Stimulated activated CD4-positive, alpha-beta T cell treated with anti-CD3 and anti-CD28 coated beads, Interleukin-4, amount 100 ng/mL, for 4 hours (primary cell): ENCODE measurements around the gene SOX8.
"Not testable (repeated sequence)": the region's sequence is repeated elsewhere in the genome, so short reads cannot be mapped to it uniquely, and the experiment has no call there.

ENCODE experiments used
- DNase-seq, 2 experiments: peaks; one replicate each; pipeline ENCODE4 v3.0.0-alpha.2; 2020

SOX8 gene

DNA sequence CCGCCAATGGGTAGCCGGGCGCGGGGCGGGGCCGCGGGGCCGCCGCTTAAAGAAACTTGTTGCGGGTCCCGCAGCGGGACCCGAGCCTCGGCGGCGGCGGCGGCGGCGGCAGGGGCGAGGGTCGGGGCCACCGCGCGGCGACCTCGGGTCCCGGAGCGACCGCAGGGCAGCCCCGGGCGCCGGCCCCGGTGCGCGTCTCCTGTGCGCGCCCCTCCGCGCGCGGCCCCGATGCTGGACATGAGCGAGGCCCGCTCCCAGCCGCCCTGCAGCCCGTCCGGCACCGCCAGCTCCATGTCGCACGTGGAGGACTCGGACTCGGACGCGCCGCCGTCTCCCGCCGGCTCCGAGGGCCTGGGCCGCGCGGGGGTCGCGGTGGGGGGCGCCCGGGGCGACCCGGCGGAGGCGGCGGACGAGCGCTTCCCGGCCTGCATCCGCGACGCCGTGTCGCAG lies at the start of gene SOX8:
Gene SOX8, plus strand, starts transcription at position 76 of the 450 bp plus-strand sequence. Its CDS starts 153 bp downstream, at position 229.
- DNase-seq = no peak

- no peak for DNase-seq
Observed at GRCh38 chr16:932831-933330, 48.7 kb upstream of the SOX8 start.

- DNase-seq = no peak
Observed at GRCh38 chr16:933581-933980, 48.0 kb upstream of the SOX8 start.

GRCh38 chr16:934178-934577 lies 47.4 kb upstream of the SOX8 start:
- no peak for DNase-seq

GRCh38 chr16:935684-936083 lies 45.9 kb upstream of the SOX8 start:
- peak in 1 of 2 experiments; percentile 15 for DNase-seq

GRCh38 chr16:937311-937710 lies 44.3 kb upstream of the SOX8 start:
- no peak for DNase-seq

- DNase-seq = no peak
Observed at GRCh38 chr16:937723-938122, 43.8 kb upstream of the SOX8 start.

DNA sequence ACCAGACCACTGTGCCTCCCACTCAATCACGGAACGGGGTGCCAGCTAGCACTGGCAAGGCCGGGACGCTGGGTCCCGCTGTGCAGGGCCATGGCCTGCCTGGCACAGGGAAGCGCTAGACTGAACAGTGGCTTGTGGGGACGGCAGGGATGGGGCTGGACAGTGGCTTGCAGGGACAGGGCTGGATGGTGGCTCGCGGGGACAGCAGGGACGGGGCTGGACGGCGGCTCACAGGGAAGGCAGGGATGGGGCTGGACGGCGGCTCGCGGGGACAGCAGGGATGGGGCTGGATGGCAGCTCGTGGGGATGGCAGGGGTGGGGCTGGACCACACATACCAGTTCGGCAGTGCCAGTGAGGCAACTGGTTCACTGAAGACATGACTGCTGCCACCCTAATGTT lies 43.4 kb upstream of the SOX8 start:
- no peak for DNase-seq

DNA sequence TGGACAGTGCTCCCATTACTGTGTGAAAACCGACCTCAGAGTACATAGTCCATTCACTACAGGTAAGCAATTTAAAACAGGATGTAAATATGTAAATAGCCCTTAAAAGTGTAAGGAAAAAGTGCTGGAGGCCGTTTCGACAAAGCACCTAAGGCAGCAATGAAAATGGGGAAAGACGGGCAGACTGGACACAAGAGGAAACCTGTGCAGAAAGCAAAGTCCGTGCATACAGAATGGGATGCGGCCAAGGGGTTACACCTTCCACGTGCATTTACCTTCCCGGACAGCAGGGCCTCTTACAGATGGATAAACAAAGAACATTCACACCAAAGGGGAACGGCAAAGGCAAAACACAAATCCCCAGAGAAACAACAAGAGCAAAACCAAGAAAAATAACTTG lies 42.8 kb upstream of the SOX8 start:
- DNase-seq = no peak

DNA sequence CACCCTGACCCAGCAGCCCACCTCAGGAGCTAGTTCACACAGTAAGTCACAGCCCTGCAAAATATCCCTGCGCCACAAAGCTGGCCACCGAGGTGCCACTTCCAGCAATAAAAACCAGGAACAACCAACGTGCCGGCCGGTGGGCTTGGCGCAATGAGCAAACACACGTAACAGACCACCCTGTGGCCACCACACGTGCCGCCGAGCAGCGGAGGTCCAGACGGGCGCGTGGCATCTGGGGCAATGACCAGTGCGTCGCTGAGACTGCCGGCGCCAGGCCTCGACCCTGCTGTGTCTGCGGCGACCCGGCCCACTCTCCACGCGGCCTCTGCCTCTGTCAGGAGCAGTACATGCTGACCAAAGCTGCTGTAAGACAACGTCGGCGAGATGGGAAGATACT lies 42.3 kb upstream of the SOX8 start:
- no peak for DNase-seq

GRCh38 chr16:939941-940340 lies 41.6 kb upstream of the SOX8 start:
- no peak for DNase-seq

- DNase-seq = no peak
Observed at GRCh38 chr16:942436-943060, 39.0 kb upstream of the SOX8 start.

GRCh38 chr16:943971-944370 lies 37.6 kb upstream of the SOX8 start:
- no peak for DNase-seq

DNA sequence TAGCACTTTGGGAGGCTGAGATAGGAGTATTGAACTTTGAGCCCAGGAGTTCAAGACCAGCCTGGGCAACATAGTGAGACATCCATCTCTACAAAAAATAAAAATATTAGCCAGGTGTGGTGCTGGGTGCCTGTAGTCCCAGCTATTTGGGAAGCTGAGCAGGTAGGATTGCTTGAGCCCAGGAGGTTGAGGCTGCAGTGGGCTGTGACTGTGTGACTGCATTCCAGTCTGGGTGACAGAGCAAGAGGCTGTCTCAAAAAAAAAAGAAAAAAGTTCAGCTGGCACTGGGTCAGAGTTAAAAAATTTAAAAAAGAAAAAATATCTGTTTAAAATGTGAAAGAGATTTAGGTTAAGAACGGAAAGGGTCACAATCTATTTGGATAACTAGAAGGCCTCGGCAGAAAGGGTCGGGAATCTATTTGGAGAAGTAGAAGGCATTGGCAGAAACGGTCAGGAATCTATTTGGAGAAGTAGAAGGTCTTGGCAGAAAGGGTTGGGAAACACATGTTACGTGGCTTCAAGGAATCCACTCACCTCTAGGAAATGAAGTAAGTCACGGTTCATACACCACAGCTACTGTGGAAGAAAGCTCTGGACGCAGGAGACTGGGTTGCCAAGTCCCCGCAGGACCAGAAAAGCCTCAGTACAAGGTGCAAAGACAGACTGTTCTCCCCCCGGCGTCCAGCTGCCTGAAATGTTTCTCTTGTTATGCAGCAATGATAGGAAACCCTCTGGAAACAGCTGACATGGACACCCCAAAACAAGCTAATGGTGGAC lies 36.1 kb upstream of the SOX8 start:
- no peak for DNase-seq

DNA sequence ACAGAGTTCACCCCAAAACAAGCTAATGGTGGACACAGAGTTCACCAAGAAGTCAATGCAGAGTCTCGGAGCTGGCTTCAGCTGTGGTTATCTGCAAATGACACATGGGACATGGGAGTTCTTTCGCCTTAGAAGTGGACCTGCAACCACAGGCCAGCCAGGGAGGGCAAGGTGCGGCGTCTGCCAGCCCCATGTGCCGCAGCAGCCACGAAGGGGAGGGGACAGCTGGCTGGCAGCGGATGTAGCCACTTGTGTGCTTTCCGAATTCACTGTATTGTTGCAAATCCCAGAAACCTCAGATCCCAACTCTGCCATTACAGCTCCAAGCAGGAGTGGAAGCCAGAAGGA lies 35.5 kb upstream of the SOX8 start:
- DNase-seq = no peak

DNA sequence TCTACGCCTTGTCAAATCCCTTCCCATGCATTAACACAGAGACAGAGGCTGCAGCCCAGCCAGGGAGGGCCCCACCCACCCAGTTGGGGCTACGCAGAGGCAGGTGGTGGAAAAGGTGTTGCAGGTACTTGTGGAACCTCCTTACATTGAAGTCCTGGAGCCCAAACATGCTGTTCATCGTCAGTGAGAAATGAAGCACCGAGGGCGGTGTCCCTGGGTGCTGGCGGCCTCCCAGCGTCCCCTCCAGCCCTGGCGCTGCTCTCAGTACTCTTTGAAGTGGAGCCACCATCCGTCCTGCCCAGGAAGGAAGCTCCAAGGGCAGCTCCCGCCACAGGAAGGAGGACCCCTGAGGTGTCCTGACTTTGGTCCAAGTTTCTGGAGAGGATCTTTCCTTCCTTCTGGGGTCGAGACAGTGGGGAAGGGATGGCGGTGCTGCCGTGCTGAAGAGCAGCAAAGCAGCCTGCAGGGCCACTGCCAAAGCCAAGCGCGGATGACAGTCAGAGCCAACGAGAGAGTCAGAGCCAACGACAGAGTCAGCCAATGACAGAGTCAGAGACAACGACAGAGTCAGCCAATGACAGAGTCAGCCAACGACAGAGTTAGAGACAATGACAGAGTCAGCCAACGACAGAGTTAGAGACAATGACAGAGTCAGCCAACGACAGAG lies 34.2 kb upstream of the SOX8 start:
- DNase-seq = no peak

- not testable (repeated sequence) for DNase-seq
Observed at GRCh38 chr16:947922-948303, 33.7 kb upstream of the SOX8 start.

- DNase-seq = not testable (repeated sequence)
Observed at GRCh38 chr16:948767-949166, 32.8 kb upstream of the SOX8 start.

DNA sequence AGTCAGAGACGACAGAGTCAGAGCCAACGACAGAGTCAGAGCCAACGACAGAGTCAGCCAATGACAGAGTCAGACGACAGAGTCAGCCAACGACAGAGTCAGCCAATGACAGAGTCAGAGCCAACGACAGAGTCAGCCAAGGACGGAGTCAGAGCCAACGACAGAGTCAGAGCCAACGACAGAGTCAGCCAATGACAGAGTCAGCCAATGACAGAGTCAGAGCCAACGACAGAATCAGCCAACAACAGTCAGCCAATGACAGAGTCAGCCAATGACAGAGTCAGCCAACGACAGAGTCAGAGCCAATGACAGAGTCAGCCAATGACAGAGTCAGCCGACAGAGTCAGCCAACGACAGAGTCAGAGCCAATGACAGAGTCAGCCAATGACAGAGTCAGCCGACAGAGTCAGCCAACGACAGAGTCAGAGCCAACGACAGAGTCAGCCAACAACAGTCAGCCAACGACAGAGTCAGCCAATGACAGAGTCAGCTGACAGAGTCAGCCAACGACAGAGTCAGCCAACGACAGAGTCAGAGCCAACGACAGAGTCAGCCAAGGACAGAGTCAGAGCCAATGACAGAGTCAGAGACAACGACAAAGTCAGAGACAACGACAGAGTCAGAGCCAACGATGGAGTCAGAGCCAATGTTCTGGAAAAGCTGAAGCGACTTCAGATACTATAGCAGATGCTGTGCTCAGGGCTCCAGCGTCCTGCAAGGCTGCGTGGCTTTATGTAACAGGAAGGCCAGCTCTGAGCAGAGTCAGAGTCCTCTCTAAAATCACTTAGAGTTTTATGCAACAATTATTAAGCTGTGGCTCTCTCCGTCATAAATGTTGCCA lies 30.6 kb upstream of the SOX8 start:
- not testable (repeated sequence) for DNase-seq

GRCh38 chr16:951660-952301 lies 29.8 kb upstream of the SOX8 start:
- no peak for DNase-seq

DNA sequence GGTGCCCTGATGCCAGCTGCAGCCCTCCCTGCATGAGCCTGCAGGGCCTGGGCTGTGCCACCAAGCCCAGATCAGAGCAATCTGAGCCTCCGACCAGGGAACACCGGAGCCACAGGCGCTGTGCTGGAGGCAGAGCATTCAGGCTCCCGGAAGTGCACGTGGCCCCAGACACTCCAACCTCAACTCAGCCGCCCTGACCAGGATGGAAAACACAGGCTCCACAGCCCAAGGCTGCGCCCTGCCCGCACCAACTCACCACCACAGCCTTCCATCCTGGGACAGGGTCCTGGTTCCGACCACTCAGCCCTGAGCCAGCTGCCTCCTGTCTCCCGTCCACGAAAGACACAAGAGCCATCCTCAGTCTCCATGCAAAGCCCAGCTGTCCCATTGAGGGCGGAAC lies 29.2 kb upstream of the SOX8 start:
- DNase-seq = no peak

GRCh38 chr16:953818-954217 lies 27.8 kb upstream of the SOX8 start:
- DNase-seq = not testable (repeated sequence)
